DOHH2 (cell line): ENCODE data around the gene IGFBP2.

Experiments used
- EZH2phosphoT487 ChIP-seq: fragments of 200-600 bp; sonication (generic); IDR thresholded peaks from 2 replicates; pipeline ENCODE4 v1.6.1; 2017; ENCODE audit warnings: borderline replicate concordance, mild to moderate bottlenecking, antibody characterized with exemption, low read length, moderate library complexity, mixed read lengths
- TF ChIP-seq, protein P1 (sequence below): fragments of 200-600 bp; sonication (generic); IDR thresholded peaks from one replicate; pipeline ENCODE4 v1.5.1; 2014; ENCODE audit warnings: antibody characterized with exemption, mild to moderate bottlenecking, low read depth, low read length; ENCODE audit not compliant: poor library complexity, severe bottlenecking

DNA sequence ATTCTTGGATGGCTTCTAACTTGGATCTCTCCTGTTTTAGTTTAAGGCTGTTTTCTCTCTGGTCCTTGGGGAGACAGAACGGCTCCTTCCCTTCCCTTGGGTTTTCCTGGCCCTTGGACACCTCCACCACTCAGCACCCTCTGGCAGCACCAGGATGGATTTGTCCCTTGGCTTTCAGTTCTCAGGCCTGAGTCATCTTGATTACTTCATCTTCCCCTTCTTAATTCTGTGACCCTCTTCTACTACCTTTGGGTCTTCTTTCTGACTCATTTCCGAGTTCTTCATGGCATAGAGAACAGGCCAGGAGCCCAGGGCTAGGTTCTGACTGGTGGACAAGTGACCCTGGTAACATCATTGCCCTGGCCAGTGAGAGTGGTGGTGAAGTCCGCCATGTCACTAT is 14.9 kb downstream of the IGFBP2 start:
- TF ChIP-seq, protein P1, sequence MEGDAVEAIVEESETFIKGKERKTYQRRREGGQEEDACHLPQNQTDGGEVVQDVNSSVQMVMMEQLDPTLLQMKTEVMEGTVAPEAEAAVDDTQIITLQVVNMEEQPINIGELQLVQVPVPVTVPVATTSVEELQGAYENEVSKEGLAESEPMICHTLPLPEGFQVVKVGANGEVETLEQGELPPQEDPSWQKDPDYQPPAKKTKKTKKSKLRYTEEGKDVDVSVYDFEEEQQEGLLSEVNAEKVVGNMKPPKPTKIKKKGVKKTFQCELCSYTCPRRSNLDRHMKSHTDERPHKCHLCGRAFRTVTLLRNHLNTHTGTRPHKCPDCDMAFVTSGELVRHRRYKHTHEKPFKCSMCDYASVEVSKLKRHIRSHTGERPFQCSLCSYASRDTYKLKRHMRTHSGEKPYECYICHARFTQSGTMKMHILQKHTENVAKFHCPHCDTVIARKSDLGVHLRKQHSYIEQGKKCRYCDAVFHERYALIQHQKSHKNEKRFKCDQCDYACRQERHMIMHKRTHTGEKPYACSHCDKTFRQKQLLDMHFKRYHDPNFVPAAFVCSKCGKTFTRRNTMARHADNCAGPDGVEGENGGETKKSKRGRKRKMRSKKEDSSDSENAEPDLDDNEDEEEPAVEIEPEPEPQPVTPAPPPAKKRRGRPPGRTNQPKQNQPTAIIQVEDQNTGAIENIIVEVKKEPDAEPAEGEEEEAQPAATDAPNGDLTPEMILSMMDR = no peak
- no peak for TF ChIP-seq EZH2phosphoT487
